Measurements from ENCODE around the gene SIGLEC15. TPM values are rescaled to one million over a fixed set of nuclear protein-coding genes. Genes with fewer than 3 reads are reported as not detected.
"Not testable (repeated sequence)": the region's sequence is repeated elsewhere in the genome, so short reads cannot be mapped to it uniquely, and the experiment has no call there.

SIGLEC15 gene
- polyA plus RNA-seq, 1 experiment = 0.04 TPM

- H3K27me3 ChIP-seq (ENCODE audit: control insufficient read depth, insufficient read depth, low read length) = no peaks in the 10 kb centered on the region
- no peak overlapping the region for H3K4me3 ChIP-seq (ENCODE audit: low read depth, low read length)
- POLR2A ChIA-PET = no interaction called here
- no peak for DNase-seq (ENCODE audit: low read depth)
- CTCF ChIA-PET = no interaction called here
- peaks cover 11% of the 10 kb centered on the region for H3K36me3 ChIP-seq (ENCODE audit: control insufficient read depth, insufficient read depth, low read length)
- TF ChIP-seq CTCF (IDR thresholded peaks at IDR 0.05; ENCODE audit: insufficient read depth, low read depth, low read length) = no peak
Observed at GRCh38 chr18:45847119-45847518, 21.6 kb downstream of the SIGLEC15 start.

- POLR2A ChIA-PET; DNase-seq (ENCODE audit: low read depth); H3K4me3 ChIP-seq (ENCODE audit: low read depth, low read length); H3K27me3 ChIP-seq (ENCODE audit: control insufficient read depth, insufficient read depth, low read length): not testable (repeated sequence)
- CTCF ChIA-PET = interaction anchor here (1.2 to 1.4 kb wide), 2 partner anchors 9 to 31 kb away, joined by 4 to 9 read pairs; no protein-coding TSS in a partner anchor
- H3K36me3 ChIP-seq (ENCODE audit: control insufficient read depth, insufficient read depth, low read length) = peaks cover 22% of the 10 kb centered on the region
Observed at GRCh38 chr18:45848643-45849042, 23.2 kb downstream of the SIGLEC15 start.

- ChIA-PET CTCF (interaction anchor here (1.1 to 1.3 kb wide), 2 partner anchors 125 to 160 kb away, joined by 3 to 6 read pairs; no protein-coding TSS in a partner anchor), POLR2A (no interaction called here)
- DNase-seq (ENCODE audit: low read depth) = no peak
- H3K36me3 ChIP-seq (ENCODE audit: control insufficient read depth, insufficient read depth, low read length) = peaks cover 27% of the 10 kb centered on the region
- TF ChIP-seq CTCF (IDR thresholded peaks at IDR 0.05; ENCODE audit: insufficient read depth, low read depth, low read length) = no peak
- H3K4me3 ChIP-seq (ENCODE audit: low read depth, low read length) = no peak overlapping the region
- no peaks in the 10 kb centered on the region for H3K27me3 ChIP-seq (ENCODE audit: control insufficient read depth, insufficient read depth, low read length)
Observed at GRCh38 chr18:45849529-45849928, 24.1 kb downstream of the SIGLEC15 start.

GRCh38 chr18:45850021-45850420, 24.5 kb downstream of the SIGLEC15 start:
- DNase-seq (ENCODE audit: low read depth) = no peak
- ChIA-PET POLR2A (no interaction called here), CTCF (interaction anchor here (1.0 to 2.5 kb wide), 6 partner anchors 10 to 161 kb away, joined by 3 to 10 read pairs (median 4); no protein-coding TSS in a partner anchor)
- Histone ChIP-seq H3K27me3 (ENCODE audit: control insufficient read depth, insufficient read depth, low read length) (no peaks in the 10 kb centered on the region), H3K36me3 (ENCODE audit: control insufficient read depth, insufficient read depth, low read length) (peaks cover 27% of the 10 kb centered on the region), H3K4me3 (ENCODE audit: low read depth, low read length) (no peak overlapping the region)
- TF ChIP-seq CTCF (IDR thresholded peaks at IDR 0.05; ENCODE audit: insufficient read depth, low read depth, low read length) = peak; percentile 40

- ChIA-PET POLR2A (no interaction called here), CTCF (interaction anchor here (0.9 to 2.5 kb wide), 6 partner anchors 12 to 160 kb away, joined by 4 to 10 read pairs (median 5); no protein-coding TSS in a partner anchor)
- H3K27me3 ChIP-seq (ENCODE audit: control insufficient read depth, insufficient read depth, low read length) = no peaks in the 10 kb centered on the region
- H3K4me3 ChIP-seq (ENCODE audit: low read depth, low read length) = no peak overlapping the region
- H3K36me3 ChIP-seq (ENCODE audit: control insufficient read depth, insufficient read depth, low read length) = peaks cover 29% of the 10 kb centered on the region
- no peak for DNase-seq (ENCODE audit: low read depth)
- TF ChIP-seq CTCF (IDR thresholded peaks at IDR 0.05; ENCODE audit: insufficient read depth, low read depth, low read length) = no peak
Observed at GRCh38 chr18:45851161-45851925, 25.9 kb downstream of the SIGLEC15 start.
